NCI-H2029 treated with DMSO at 0.1 percent for 48 hours (cell line): ENCODE data around the gene COL4A2.
"Not testable (repeated sequence)": the region's sequence is repeated elsewhere in the genome, so short reads cannot be mapped to it uniquely, and the experiment has no call there.

Experiments
- DNase-seq: peaks from one replicate; lab custom pipeline; 2025; lab: John Stamatoyannopoulos, UW

The COL4A2 gene

GRCh38 chr13:110307767-110308655 is 927 bp downstream of the COL4A2 start:
- DNase-seq = no peak

GRCh38 chr13:110308656-110309359 is 1.7 kb downstream of the COL4A2 start:
- no peak for DNase-seq

GRCh38 chr13:110309661-110310524 is 2.8 kb downstream of the COL4A2 start:
- DNase-seq = no peak

- DNase-seq = no peak
These were observed 3.7 kb downstream of the COL4A2 start for GRCh38 chr13:110310541-110311442.

- no peak for DNase-seq
These were observed 4.6 kb downstream of the COL4A2 start for GRCh38 chr13:110311443-110312338.

- DNase-seq = no peak
These were observed 5.4 kb downstream of the COL4A2 start for GRCh38 chr13:110312339-110313031.

- not testable (repeated sequence) for DNase-seq
These were observed 6.2 kb downstream of the COL4A2 start for GRCh38 chr13:110313261-110313660.

GRCh38 chr13:110313733-110314132 is 6.6 kb downstream of the COL4A2 start:
- not testable (repeated sequence) for DNase-seq

- no peak for DNase-seq
These were observed 7.6 kb downstream of the COL4A2 start for GRCh38 chr13:110314516-110315245.

- DNase-seq = no peak
These were observed 9.1 kb downstream of the COL4A2 start for GRCh38 chr13:110316196-110316595.

- DNase-seq = no peak
These were observed 10.0 kb downstream of the COL4A2 start for GRCh38 chr13:110317093-110317492.

- no peak for DNase-seq
These were observed 10.6 kb downstream of the COL4A2 start for GRCh38 chr13:110317496-110318195.

- DNase-seq = no peak
These were observed 11.8 kb downstream of the COL4A2 start for GRCh38 chr13:110318920-110319319.

- no peak for DNase-seq
These were observed 12.3 kb downstream of the COL4A2 start for GRCh38 chr13:110319397-110319773.

GRCh38 chr13:110319774-110320509 is 12.9 kb downstream of the COL4A2 start:
- DNase-seq = no peak

- no peak for DNase-seq
These were observed 13.6 kb downstream of the COL4A2 start for GRCh38 chr13:110320645-110321044.

GRCh38 chr13:110321573-110321972 is 14.5 kb downstream of the COL4A2 start:
- not testable (repeated sequence) for DNase-seq
